Ovary (tissue), 9 donors: ENCODE results near the gene JARID2. TPM values are rescaled to one million over a fixed set of nuclear protein-coding genes. Genes with fewer than 3 reads are reported as not detected.
A peak's percentile ranks its signal among the peaks of the same experiment; 100 is the strongest.

ENCODE experiments used
- DNase-seq, 5 donors: peaks; one replicate each; pipeline ENCODE4 v3.0.0-alpha.2; 2019 to 2020
- H3K27ac ChIP-seq, 2 donors: fragments of 200-600 bp; one replicate each; pipeline versions ENCODE4 v1.5.1 to v1.8.0; 2019 to 2022
- H3K27me3 ChIP-seq: fragments of 200-600 bp; one replicate; pipeline ENCODE4 v1.8.0; 2022
- H3K36me3 ChIP-seq: fragments of 200-600 bp; sonication (generic); one replicate; pipeline ENCODE4 v1.5.1; 2019
- H3K4me1 ChIP-seq: one replicate; pipeline ENCODE4 v1.8.1; 2013; ENCODE audit warnings: mild to moderate bottlenecking, moderate library complexity; ENCODE audit not compliant: insufficient read depth
- H3K4me3 ChIP-seq: fragments of 200-600 bp; sonication (generic); one replicate; pipeline ENCODE4 v1.5.1; 2017
- H3K9me3 ChIP-seq, 2 donors: fragments of 200-600 bp in 1 of 2; sonication (generic) in 1 of 2; one replicate each; pipeline versions ENCODE4 v1.5.1 to v1.8.1; 2013 to 2019; ENCODE audit warnings: mild to moderate bottlenecking in 1 of 2, moderate library complexity in 1 of 2
- CTCF ChIP-seq, 3 donors: fragments of 450-650 bp in 2 of 3; fragments of 200-600 bp in 1 of 3; IDR thresholded peaks; one replicate each; pipeline versions ENCODE4 v1.5.1 to v1.8.0; 2016 to 2022; ENCODE audit warnings: antibody characterized with exemption in 3 of 3, mild to moderate bottlenecking in 1 of 3
- EP300 ChIP-seq: sonication (generic); formaldehyde crosslinking; IDR thresholded peaks from one replicate; pipeline ENCODE4 v1.6.1; 2017; ENCODE audit warnings: antibody characterized with exemption
- POLR2A ChIP-seq: fragments of 450-650 bp; IDR thresholded peaks from one replicate; pipeline ENCODE4 v1.6.1; 2017; ENCODE audit warnings: antibody characterized with exemption, mild to moderate bottlenecking, moderate library complexity
- WGBS, 3 donors: extraction: QIAGEN DNeasy Blood & Tissue Kit in 1 of 3; methylation state at CpG; one replicate each; pipeline versions ENCODE4 v1.1.5 to v1.1.7; 2013 to 2017; 5-methylcytosine and 5-hydroxymethylcytosine counted together
- intact Hi-C, 4 donors: fragments of 100-400 bp; cut with DNase I; formaldehyde crosslinking; loops; one replicate each; pipeline versions ENCODE4 v1.11.0 to v1.15.1; 2022 to 2023
- polyA plus RNA-seq, 2 donors: library from polyadenylated mRNA; stranded (reverse); fragments of 200-250 nt in 1 of 2; fragments of 350-450 nt in 1 of 2; fragmentation: Illumina TruSeq in 1 of 2; extraction: RNeasy Lipid Tissue Mini Kit (QIAGEN cat#74804) in 1 of 2; gene quantifications; one replicate each; pipeline ENCODE4 v1.2.3, GENCODE V29; 2013 to 2014
- total RNA-seq, 7 donors: library from RNA; depleted of rRNA in 2 of 7; stranded (reverse); fragments of >200 nt in 2 of 7; fragmentation: NEBNext Ultra II Directional in 3 of 7; extraction: Animal tissue kit (Norgen Biotek cat#: 25700) in 3 of 7; gene quantifications; one replicate each; pipeline versions ENCODE4 v1.1.0 to v1.2.4, GENCODE V29; 2016 to 2023
- donor health status: DM: no; HTN: no; CAD: no; lungs with moderate emphysema.
- donor health status: DM: no; HTN: no; CAD: no.
- donor health status: Bipolar disorder and iron deficiency.
- donor health status: DM: yes; HTN: yes; CAD: no.
- donor health status: DM: no; HTN: no; CAD: no.
- donor health status: DM: yes; HTN: yes; CAD: no.

Gene JARID2
- total and polyA plus RNA-seq, 9 donors = 4.5 to 17.4 (median 8.7) TPM

DNA sequence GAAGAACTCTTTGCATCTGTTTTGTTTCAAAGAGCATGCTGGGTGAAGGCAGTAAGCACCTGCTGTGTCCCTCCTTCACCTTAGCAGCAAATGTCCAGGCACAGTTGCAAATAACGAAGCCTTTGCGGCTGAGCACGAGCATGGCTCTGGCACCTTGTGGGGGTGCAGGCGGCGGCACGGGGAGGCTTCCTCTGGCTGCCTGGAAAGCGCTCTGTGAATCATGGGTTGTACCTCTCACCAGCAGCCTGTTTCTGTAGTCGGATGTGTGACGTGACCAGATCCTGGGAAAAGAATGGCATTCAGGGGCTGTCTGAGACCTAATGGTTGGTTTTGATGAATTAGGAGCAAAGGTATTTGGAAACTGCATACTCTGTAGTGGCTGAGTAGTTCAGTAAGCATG is 272.2 kb downstream of the JARID2 start:
- H3K9me3 ChIP-seq = no peaks in the 10 kb centered on the region
- H3K27me3 ChIP-seq = no peaks in the 10 kb centered on the region
- no peak for TF ChIP-seq CTCF (IDR thresholded peaks at IDR 0.05)
- no peak for TF ChIP-seq POLR2A
- TF ChIP-seq EP300 = no peak
- no peak overlapping the region for H3K4me3 ChIP-seq
- no peak for DNase-seq
- no peaks in the 10 kb centered on the region for H3K4me1 ChIP-seq
- intact Hi-C loops = loop anchor here in 1 of 4 donors (10.0 kb wide), 1 partner anchor 107 kb away; no protein-coding TSS in a partner anchor
- no peaks in the 10 kb centered on the region for H3K36me3 ChIP-seq
- H3K27ac ChIP-seq = no peak overlapping the region
- WGBS, 3 donors = 96 to 99% (median 97%) methylated on average over 8 to 9 of the region's 9 CpGs

DNA sequence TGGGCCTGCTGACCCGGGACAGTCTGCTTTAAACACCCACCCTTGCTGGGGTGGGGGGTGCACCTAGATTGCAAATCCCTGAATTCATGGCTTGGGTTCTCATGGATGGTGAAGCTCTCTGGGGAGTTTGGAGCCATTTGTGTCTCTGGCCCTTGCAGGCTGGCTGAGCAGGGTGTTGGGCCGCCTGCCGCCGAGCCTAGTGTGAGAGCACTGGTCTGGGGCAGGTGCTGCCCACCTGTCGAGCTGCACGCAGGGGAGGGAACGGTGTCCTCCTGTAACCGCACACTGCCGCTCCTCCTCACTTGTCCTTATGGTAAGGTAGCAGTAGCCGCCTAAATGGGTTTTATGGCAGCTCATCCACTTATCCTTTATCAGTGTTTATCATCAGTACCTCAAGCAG is 273.0 kb downstream of the JARID2 start:
- no peaks in the 10 kb centered on the region for H3K27me3 ChIP-seq
- intact Hi-C loops = loop anchor here in 1 of 4 donors (10.0 kb wide), 1 partner anchor 106 kb away; no protein-coding TSS in a partner anchor
- no peaks in the 10 kb centered on the region for H3K36me3 ChIP-seq

DNA sequence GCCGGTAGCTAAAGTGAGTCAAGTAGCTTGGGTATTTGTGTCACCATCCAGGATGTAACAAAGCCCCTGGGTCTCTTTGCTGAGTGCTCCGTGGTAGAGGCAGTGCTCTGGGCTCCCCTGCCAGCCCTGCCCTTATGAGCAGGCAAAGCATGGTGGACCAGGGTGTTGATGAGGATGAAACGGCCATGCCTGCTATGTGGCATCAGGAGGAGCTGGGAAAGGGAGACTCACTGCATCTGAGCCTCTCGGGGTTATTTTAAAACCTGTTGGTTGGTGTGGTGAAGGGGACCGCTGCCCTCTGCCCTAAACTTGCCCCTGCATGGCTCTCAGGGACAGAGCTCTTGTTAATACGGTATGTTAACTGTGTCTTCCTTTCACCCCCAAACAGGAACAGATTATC is 273.8 kb downstream of the JARID2 start:
- Histone ChIP-seq H3K4me3 (no peak overlapping the region), H3K36me3 (no peaks in the 10 kb centered on the region), H3K27me3 (no peaks in the 10 kb centered on the region), H3K9me3 (no peaks in the 10 kb centered on the region), H3K4me1 (no peaks in the 10 kb centered on the region), H3K27ac (no peak overlapping the region)
- intact Hi-C loops = loop anchor here in 1 of 4 donors (10.0 kb wide), 1 partner anchor 105 kb away; no protein-coding TSS in a partner anchor
- no peak for TF ChIP-seq EP300
- 89 to 93% (median 91%) methylated on average over 6 of the region's 6 CpGs for WGBS, 3 donors
- DNase-seq = no peak

More for the DNA sequence above, 273.0 kb downstream of the JARID2 start:
- Histone ChIP-seq H3K4me3 (no peak overlapping the region), H3K4me1 (no peaks in the 10 kb centered on the region), H3K27ac (no peak overlapping the region), H3K9me3 (no peaks in the 10 kb centered on the region)
- TF ChIP-seq CTCF (IDR thresholded peaks at IDR 0.05) (no peak), POLR2A (no peak), EP300 (no peak)
- no peak for DNase-seq
- 96 to 99% (median 96%) methylated on average over 10 of the region's 10 CpGs for WGBS, 3 donors

DNA sequence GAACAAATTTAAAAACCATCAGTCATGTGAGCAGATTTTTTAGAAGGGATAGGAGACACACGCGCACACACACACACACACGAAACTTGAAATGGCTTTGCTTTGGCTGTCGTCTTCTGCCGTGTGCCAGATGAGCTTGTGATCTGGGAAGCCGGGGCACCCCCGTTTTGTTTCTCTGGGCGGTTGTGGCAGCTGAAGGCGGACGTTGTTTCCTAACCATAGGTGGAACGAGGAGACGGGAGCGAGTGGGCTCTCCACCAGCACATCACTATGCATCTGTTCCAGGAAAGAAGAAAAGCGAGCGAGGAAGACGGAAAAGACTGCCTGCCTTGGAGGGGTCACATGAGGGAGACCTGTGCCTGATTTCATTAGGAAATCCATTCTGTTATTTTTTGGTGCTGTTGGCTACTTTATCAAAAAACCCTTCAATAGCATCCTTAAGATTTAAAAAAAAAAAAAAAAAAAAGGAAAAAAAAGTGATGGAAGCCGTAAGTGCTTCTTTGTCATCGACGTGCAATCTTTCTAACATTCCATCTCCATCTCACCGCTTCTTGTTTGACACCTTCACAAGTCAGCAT is 274.8 kb downstream of the JARID2 start:
- DNase-seq = peak in 1 of 5 donors; percentile 6
- Histone ChIP-seq H3K36me3 (no peaks in the 10 kb centered on the region), H3K27me3 (no peaks in the 10 kb centered on the region), H3K4me1 (no peaks in the 10 kb centered on the region), H3K9me3 (no peaks in the 10 kb centered on the region), H3K27ac (no peak overlapping the region), H3K4me3 (no peak overlapping the region)
- intact Hi-C loops = no loop called here
- TF ChIP-seq CTCF (IDR thresholded peaks at IDR 0.05) = no peak
- no peak for TF ChIP-seq EP300
- no peak for TF ChIP-seq POLR2A
- WGBS, 3 donors = 95 to 97% (median 95%) methylated on average over 20 of the region's 20 CpGs

DNA sequence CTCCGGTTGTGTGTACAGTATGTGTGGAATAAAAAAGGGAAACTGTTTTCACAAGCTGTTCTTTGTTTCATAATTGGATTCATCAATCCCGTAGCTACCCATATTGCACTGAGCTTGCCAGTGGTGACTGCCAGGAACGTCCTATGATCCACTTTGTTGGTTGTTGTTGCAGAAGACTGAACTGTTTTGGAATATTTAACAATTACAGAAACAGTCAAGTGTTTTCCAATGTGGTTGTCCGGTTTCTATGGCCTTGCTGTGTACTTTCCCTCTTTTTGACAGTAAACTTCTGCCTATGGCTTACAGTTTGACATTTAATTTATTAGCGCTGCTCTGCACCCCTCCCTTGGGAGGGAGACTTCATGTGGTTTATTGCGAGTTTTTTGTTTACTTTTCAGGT is 275.7 kb downstream of the JARID2 start:
- intact Hi-C loops = no loop called here
- H3K4me1 ChIP-seq = no peaks in the 10 kb centered on the region
- H3K4me3 ChIP-seq = no peak overlapping the region
- 42 to 57% (median 50%) methylated on average over 6 of the region's 6 CpGs for WGBS, 3 donors
- no peak overlapping the region for H3K27ac ChIP-seq
- no peaks in the 10 kb centered on the region for H3K36me3 ChIP-seq
- no peaks in the 10 kb centered on the region for H3K9me3 ChIP-seq
- peak in 1 of 5 donors; percentile 4 for DNase-seq
- H3K27me3 ChIP-seq = no peaks in the 10 kb centered on the region
- TF ChIP-seq CTCF (IDR thresholded peaks at IDR 0.05) (no peak), POLR2A (no peak), EP300 (no peak)
